HG02588 (cell line): Measurements from ENCODE around the gene TMA7.
A peak's percentile ranks its signal among the peaks of the same experiment; 100 is the strongest.
"Not testable (repeated sequence)": the region's sequence is repeated elsewhere in the genome, so short reads cannot be mapped to it uniquely, and the experiment has no call there.

Experiments
- ATAC-seq: cut with Tn5 transposase; IDR thresholded peaks from one replicate; pipeline ENCODE4 v1.9.1; 2021; ENCODE audit warnings: mild to moderate bottlenecking, moderate library complexity; ENCODE audit not compliant: unreplicated experiment

The TMA7 gene

GRCh38 chr3:48439820-48440589 lies at the start of gene TMA7, which contains the start of gene CCDC51:
Gene TMA7 (plus strand): TSS chr3:48440257. CDS start chr3:48440297, 40 bp downstream.
Gene CCDC51 (minus strand): TSS chr3:48440119. CDS start chr3:48435128, 4,991 bp downstream.
- ATAC-seq: peak; percentile 94

- no peak for ATAC-seq
Observed at GRCh38 chr3:48394391-48394790, 45.7 kb upstream of the TMA7 start.

DNA sequence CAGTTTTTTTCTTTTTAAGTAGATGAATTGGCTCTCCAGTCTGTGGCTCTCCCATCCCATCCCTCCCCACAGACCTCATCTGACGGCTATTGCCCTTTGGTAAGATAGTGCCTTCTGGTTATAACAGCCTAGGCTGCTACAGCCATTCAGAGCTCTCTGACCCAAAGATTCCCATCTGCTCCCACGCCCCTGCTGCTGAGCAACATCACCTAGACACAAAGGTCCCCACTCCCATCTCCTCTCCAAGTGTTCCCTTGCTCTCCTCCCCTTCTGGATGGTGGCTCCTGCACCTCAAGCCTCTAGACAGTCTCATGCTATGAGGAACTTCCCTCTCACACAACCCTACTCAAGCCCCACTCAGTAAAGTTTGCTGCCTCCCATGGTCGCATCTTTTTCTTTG lies 44.3 kb upstream of the TMA7 start:
- no peak for ATAC-seq

DNA sequence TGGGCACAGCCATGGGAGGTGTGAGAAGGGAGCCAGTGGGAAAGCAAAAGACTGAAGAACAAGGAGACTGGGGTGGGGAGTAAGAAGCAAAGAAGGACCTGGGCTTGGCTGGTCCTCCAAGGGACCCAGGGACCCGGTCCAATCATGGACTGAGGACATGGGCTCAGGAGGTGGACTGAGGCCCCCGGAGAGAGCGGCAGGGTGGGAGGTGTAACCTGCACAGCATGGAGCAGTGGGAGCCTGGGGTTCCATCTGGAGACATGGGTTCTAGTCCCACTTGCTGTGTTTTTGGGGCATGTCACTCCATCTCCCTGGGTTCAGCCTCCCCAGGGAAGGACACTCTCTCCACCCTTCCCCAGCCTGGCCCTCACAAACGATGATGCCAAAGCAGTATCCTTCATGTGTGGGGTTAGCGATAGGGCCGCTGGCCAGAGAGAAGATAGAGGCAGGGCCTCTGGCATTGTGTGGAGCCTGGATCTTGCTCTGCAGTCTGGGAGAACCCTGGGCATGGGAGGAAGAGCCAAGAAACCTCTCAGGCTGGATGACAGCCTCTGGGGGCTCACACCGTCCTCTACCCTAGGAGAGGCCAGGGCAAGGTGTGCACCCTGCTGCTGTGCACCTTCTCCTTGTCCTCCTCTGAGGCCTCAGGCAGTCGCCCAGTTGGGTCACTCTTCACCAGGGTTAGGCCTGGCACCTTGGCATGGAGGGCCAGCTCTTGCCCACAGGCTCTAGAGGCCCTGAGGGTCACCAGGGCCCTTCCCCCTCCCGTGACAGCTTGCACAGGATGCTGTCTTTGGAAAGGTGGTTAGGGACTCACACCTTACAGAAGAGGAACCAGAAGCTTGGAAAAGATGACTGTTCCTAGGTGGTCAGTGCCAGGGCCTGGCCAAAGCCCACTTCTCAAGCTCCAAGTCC lies 42.0 kb upstream of the TMA7 start:
- no peak for ATAC-seq

DNA sequence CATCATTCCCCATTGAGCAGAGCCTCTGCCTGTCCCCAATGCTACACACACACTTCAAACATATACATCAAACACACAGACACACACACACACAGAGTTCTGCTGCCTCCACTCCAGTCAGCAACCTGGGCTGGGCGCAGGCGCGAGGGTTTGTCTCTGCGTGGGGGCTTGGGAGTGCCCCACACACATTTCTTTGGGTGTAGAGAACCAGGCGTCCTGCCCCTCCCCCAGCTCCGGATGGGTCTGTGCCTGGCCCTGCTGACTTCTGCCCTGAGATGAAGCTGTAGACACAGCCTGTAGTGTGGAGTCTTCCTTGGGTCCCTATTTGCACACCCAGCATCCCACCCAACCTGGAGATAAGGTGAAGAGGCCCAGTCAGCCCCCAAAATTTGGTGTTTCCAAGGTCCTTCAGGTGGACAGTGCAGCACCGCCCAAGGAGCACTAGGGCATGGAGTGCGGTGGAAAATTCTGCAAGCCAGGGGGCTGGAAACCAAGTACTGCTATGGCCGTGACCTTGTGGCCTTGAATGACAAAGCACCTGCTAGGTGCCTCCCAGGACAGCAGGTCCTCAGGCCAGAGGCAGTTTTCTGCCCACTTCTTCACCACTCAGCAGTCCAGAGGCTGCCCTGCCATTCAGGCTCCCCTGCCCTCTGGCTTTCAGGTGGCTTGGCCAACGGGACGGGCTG lies 41.2 kb upstream of the TMA7 start:
- no peak for ATAC-seq

DNA sequence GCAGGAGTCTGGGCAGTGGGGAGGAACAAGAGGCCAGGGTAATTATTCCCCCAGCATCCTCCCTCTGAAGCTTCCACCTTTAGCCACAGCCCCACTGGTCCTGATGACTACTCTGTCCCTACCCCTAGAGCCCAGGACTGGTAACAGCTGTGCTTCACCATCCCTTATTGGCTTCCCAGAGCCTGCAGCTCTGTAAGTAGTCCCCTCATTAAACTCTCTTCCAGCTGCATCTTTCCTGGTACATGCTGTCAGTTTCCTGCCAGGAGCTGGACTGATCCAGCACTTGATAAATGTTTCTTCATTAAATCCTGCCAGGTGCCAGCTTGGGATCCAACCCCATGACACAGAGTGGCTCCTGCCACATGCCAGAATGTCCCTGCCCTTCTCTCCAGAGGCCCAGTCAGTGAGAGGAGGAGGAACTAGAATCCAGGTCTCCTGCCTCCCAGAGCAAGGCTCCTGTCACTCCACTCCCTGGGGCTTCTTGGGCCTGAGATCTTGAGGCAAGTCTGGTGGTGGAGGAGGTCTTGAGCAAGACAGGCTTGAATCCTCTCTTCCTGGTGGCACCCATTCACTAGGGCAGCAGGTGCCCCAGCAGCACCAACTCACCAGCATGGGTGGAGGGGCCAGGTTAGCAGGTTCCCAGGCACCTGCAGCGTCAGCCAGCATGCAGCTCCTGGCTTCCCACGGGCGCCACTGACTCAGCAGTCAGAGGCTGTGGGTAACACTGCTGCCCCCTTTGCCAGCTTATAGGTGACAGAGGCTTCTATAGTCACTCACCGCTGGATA lies 40.5 kb upstream of the TMA7 start:
- ATAC-seq: no peak

DNA sequence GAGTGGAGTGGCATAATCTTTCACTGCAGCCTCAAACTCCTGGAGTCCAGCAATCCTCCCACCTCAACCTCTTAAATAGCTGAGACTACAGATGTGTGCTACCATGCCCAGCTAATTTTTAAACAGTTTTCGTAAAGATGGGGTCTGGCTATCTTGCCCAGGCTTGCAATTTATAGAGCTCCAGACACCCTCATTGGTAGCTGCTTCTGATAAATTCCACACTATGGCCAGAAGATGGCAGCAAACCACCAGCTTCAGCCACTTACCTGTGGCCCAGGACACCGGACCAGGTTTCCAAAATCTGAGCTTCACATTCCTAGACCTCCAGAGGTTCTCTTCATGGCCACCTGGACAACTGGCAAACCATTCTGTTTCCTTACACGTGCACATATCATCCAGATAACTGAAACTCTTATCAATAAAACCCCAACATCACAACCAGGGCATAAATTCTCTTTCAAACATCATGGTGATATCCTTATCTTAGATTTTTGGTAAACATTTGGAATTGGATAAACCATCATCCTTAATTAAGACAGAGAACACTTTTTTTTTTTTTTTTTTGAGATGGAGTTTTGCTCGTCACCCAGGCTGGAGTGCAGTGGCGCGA lies 39.1 kb upstream of the TMA7 start:
- no peak for ATAC-seq

DNA sequence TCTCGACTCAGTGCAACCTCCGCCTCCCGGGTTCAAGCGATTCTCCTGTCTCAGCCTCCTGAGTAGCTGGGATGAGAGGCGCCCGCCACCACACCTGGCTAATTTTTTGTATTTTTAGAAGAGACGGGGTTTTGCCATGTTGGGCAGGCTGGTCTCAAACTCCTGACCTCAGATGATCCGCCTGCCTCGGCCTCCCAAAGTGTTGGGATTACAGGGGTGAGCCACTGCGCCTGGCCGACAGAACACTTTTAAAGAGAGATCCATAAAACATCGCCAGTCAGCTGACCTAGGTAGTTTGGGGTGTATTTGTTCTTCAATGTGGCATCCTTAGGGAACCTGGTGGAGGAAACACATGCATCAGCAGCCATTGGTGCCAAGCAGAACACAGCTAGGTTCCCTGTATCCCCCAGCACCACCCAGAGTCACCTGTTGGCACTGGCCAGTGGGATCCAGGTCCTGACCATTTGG lies 38.6 kb upstream of the TMA7 start:
- not testable (repeated sequence) for ATAC-seq

GRCh38 chr3:48402281-48402732 lies 37.8 kb upstream of the TMA7 start:
- ATAC-seq: no peak

GRCh38 chr3:48402907-48403306 lies 37.1 kb upstream of the TMA7 start:
- ATAC-seq: no peak

GRCh38 chr3:48403533-48404439 lies 36.3 kb upstream of the TMA7 start:
- no peak for ATAC-seq

DNA sequence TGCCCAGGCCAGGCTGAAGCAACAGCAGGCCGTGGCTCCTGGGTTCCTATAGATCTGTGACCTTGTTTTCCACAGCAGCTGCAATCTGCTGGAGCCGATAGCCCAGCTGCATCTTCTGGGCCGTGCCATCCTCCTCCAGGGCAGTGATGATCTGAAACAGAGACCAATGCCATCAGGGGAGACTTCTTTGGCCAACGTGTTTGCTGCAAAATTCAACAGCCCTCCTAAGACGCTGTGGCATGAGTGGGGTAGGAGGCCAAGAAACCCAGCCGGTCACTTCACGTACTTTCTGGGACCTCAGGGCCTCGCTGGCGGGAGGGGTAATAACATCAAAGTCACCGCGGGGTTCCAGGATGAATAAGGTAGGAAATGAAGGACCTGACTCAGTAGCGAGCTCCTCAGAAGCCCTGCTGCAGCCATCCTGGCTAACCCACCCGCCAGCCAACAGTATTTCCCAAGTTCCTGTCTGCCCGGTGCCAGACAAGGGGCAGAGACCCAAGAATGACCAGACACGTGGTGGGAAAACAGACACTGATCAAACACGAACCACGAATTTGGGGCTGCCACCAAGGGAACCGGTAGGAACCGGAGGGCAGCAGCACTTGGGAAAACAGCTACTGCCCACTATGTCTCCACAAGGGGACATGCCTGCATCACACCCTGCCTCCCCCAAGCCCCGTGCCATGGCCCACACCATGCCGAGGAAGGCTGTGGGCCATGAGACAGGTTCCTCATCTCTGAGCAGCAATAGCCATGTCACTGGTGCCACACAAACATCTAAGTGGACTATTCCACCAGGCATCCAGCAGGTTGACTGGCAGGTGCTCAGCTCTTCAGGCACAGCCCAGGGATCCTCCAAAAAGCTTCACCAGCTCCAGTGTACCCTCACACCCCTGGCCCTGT lies 35.4 kb upstream of the TMA7 start:
- no peak for ATAC-seq

DNA sequence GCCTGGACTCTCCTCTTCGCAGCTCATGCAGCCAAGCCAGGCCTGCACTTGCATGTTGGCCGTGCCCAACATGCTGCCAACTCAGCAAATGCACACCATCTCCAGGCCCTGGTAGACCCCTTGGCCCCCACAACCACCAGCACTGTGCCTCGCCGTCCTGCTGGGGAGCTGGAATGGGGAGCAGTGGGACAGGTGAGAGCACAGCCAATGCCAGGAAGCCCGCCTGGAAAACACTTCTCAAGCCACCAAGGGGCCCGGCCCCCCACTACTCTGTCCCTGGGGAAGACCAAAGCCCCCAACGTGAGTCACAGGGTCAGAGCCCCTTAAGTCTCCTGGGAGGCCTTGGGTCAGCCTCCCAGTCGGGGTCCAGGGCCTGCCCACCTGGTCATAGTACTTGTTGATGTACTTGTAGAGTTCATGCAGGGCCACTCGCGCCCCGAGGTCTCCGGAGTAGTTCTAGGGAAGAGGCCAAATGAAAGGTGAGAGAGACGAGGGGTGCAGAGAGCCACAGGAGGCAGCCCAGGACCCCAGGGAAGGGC lies 34.6 kb upstream of the TMA7 start:
- ATAC-seq: no peak

GRCh38 chr3:48405971-48406370 lies 34.1 kb upstream of the TMA7 start:
- no peak for ATAC-seq

- no peak for ATAC-seq
Observed at GRCh38 chr3:48406443-48407431, 33.3 kb upstream of the TMA7 start.

GRCh38 chr3:48407542-48408099 lies 32.4 kb upstream of the TMA7 start:
- ATAC-seq: no peak
